Hepatocyte (in vitro differentiated cells): ENCODE data around the gene EFNB3. TPM values are rescaled to one million over a fixed set of nuclear protein-coding genes. Genes with fewer than 3 reads are reported as not detected.

ENCODE experiments used
- DNase-seq: peaks from one replicate; pipeline ENCODE4 v3.0.0-alpha.2; 2016; ENCODE audit warnings: low spot score
- H2AFZ ChIP-seq: fragments of 200-600 bp; sonication (generic); 2 replicates; pipeline ENCODE4 v1.6.0; 2016; ENCODE audit warnings: antibody characterized with exemption, mild to moderate bottlenecking
- H3K27ac ChIP-seq: fragments of 200-600 bp; sonication (generic); 2 replicates; pipeline ENCODE4 v1.5.1; 2016; ENCODE audit warnings: mild to moderate bottlenecking
- H3K27me3 ChIP-seq: fragments of 200-600 bp; sonication (generic); 2 replicates; pipeline ENCODE4 v1.6.1; 2016
- H3K36me3 ChIP-seq: fragments of 200-600 bp; sonication (generic); replicated peaks from 2 replicates; pipeline ENCODE4 v1.5.1; 2016; ENCODE audit warnings: low read depth; ENCODE audit not compliant: insufficient read depth
- H3K4me1 ChIP-seq: fragments of 200-600 bp; sonication (generic); 2 replicates; pipeline ENCODE4 v1.5.1; 2016; ENCODE audit warnings: mild to moderate bottlenecking, moderate library complexity; ENCODE audit not compliant: insufficient read depth
- H3K4me2 ChIP-seq: fragments of 200-600 bp; sonication (generic); 2 replicates; pipeline ENCODE4 v1.6.0; 2016
- H3K4me3 ChIP-seq: fragments of 200-600 bp; sonication (generic); 2 replicates; pipeline ENCODE4 v1.5.1; 2016; ENCODE audit warnings: mild to moderate bottlenecking
- H3K79me2 ChIP-seq: fragments of 200-600 bp; sonication (generic); 2 replicates; pipeline ENCODE4 v1.6.0; 2017; ENCODE audit warnings: mild to moderate bottlenecking
- H3K9me2 ChIP-seq: fragments of 200-600 bp; sonication (generic); replicated peaks from 2 replicates; pipeline ENCODE4 v1.6.0; 2017; ENCODE audit warnings: mild to moderate bottlenecking; ENCODE audit not compliant: insufficient read depth
- H3K9me3 ChIP-seq: fragments of 200-600 bp; sonication (generic); 2 replicates; pipeline ENCODE4 v1.5.1; 2016; ENCODE audit warnings: low read depth, mild to moderate bottlenecking
- H4K20me1 ChIP-seq: fragments of 200-600 bp; sonication (generic); 2 replicates; pipeline ENCODE4 v1.6.0; 2016; ENCODE audit warnings: mild to moderate bottlenecking; ENCODE audit not compliant: insufficient read depth, poor library complexity, severe bottlenecking
- EZH2 ChIP-seq: fragments of 200-600 bp; sonication (generic); IDR thresholded peaks from 2 replicates; pipeline ENCODE4 v1.6.1; 2016; ENCODE audit warnings: antibody characterized with exemption, mild to moderate bottlenecking, borderline replicate concordance
- EZH2phosphoT487 ChIP-seq: fragments of 200-600 bp; sonication (generic); IDR thresholded peaks from one replicate; pipeline ENCODE4 v1.6.1; 2018; ENCODE audit warnings: antibody characterized with exemption, mild to moderate bottlenecking, low read depth, moderate library complexity; ENCODE audit not compliant: unreplicated experiment, severe bottlenecking
- WGBS: methylation state at CpG from one replicate; pipeline ENCODE4 v1.1.6; 2016; ENCODE audit warnings: low lambda C conversion rate; ENCODE audit errors: missing lambda C conversion rate; 5-methylcytosine and 5-hydroxymethylcytosine counted together
- polyA plus RNA-seq: library from polyadenylated mRNA; unstranded; fragments of >200 nt; fragmentation: Nextera tagmentation; extraction: Ambion mirVana; gene quantifications from 2 replicates; pipeline ENCODE4 v1.2.1, GENCODE V29; 2016
- total RNA-seq: library from RNA; depleted of rRNA; stranded (reverse); fragments of >200 nt; gene quantifications from 2 replicates; pipeline ENCODE4 v1.2.3, GENCODE V29; 2014
- TF ChIP-seq, protein P1 (sequence below): fragments of 200-600 bp; sonication (generic); IDR thresholded peaks from 2 replicates; pipeline ENCODE4 v1.5.1; 2016; ENCODE audit warnings: antibody characterized with exemption, mild to moderate bottlenecking; ENCODE audit not compliant: poor library complexity

Gene EFNB3
- total and polyA plus RNA-seq, 2 experiments from 2014 or later = 8.6 to 10.6 TPM

DNA sequence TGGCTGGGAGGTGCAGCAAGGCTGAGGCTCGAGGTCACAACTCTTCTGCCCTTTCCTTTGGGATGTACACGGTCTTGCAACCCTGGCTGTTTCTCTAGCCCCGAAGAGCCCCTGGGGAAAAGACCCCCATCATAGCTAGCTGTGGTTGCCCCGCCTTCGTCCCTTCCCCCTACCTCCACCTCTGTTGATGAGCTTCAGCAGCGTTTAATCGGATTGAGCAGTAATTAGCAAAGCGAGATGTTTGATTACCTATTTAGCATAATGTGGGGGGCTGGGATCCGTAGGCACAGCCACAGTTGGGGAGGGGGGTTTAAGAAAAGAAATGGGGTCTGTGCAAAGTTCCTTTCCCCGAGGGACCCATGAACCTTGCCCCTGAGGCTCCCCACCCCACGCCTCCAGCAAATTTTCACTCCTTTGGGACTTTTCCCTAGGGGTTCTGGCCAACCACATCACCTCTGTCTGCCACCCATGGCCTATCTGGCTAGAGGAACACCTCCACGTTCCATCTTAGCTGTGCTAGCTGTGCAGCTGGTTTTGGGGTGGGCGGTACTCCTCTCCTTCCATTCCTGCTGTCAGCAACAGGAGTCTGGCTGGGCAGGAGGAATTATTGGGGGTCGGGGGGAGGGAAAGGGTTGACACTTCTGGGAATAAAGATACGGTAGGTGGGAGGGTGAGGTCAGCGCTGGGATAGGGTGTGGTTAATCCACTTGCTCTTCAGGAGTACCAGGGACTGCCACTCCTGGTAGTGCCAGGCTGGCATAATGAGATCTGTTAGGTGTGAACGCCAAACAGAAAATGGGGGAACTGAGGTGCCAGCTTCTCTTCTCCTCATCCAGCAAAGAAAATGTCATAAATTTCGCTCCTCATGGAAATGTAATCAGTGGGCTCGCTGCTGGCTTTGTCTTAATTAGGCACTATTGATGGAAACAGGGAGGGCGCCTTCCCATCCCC, 11.2 kb downstream of the EFNB3 start:
- H3K27me3 ChIP-seq = peaks cover 25% of the 10 kb centered on the region

DNA sequence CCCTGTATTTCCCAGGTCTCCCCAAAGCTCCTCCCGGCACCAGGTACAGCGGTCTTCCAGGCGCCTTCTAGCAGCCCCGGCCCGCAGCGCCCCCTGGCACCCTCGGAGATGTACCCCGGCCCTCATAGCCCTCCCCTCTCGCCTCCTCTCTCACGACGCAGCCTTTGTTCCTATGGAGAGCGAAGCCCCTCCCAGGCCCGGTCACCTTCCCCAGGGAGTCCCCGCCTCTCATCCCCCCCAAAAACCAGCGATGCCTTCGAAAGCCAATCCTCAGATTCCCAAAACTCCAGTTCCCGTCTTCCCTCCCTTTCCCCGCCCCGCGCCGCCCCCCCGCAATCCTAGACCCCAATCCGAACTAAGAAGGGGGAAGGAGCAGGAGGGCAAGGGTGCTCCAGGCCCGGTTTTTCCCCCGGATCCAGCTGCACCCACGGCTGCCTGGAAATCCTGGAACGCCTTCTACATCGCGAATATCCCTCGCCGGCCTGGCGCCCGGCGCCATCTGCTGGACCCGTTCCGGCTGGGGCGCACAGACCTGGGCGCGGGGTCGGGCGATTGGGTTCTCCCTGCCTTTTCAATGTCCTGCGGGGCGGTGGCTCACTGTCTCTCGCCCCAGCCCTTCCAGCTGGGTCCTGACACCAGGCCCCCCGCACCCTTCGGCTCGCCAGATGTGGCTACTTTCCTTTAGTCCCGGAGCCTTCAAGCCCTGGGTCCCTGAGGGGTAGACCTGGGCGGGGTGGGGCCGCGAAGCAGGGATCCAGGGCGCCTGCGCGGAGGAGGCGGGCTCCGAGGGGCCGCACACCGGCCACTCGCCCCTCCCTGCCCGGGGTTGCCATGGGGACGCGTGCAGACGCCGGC, 12.1 kb downstream of the EFNB3 start, which contains the start of gene DNAH2:
Gene DNAH2, plus strand, starts transcription at position 844 of the 855 bp plus-strand sequence. CDS start 1,991 bp downstream, outside the sequence.
- peak within 1 kb of the TSS; percentile 93 for H2AFZ ChIP-seq
- peak; percentile 95 for DNase-seq
- peak within 1 kb of the TSS; percentile 79 for H3K27ac ChIP-seq
- under 1% methylated on average over 44 of the region's 64 CpGs for WGBS
- TF ChIP-seq EZH2 (no peak), EZH2phosphoT487 (no peak)
- TF ChIP-seq, protein P1, sequence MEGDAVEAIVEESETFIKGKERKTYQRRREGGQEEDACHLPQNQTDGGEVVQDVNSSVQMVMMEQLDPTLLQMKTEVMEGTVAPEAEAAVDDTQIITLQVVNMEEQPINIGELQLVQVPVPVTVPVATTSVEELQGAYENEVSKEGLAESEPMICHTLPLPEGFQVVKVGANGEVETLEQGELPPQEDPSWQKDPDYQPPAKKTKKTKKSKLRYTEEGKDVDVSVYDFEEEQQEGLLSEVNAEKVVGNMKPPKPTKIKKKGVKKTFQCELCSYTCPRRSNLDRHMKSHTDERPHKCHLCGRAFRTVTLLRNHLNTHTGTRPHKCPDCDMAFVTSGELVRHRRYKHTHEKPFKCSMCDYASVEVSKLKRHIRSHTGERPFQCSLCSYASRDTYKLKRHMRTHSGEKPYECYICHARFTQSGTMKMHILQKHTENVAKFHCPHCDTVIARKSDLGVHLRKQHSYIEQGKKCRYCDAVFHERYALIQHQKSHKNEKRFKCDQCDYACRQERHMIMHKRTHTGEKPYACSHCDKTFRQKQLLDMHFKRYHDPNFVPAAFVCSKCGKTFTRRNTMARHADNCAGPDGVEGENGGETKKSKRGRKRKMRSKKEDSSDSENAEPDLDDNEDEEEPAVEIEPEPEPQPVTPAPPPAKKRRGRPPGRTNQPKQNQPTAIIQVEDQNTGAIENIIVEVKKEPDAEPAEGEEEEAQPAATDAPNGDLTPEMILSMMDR = peak; percentile 55
- H3K4me3 ChIP-seq = peak within 1 kb of the TSS; percentile 93
- H3K4me2 ChIP-seq = peak within 1 kb of the TSS; percentile 83
- H3K36me3 ChIP-seq = no peaks in the 10 kb centered on the region
- no peaks in the 10 kb centered on the region for H3K9me3 ChIP-seq
- H4K20me1 ChIP-seq = no peaks in the 10 kb centered on the region
- H3K4me1 ChIP-seq = peaks cover 9% of the 10 kb centered on the region
- no peaks in the 10 kb centered on the region for H3K9me2 ChIP-seq
- H3K79me2 ChIP-seq = no peaks in the 10 kb centered on the region
- peaks cover 17% of the 10 kb centered on the region for H3K27me3 ChIP-seq

More for the DNA sequence above, 11.2 kb downstream of the EFNB3 start:
- DNase-seq = peak; percentile 6
- no peaks in the 10 kb centered on the region for H3K9me2 ChIP-seq
- TF ChIP-seq EZH2phosphoT487 (no peak), EZH2 (no peak)
- TF ChIP-seq, protein P1 = no peak
- H3K79me2 ChIP-seq = no peaks in the 10 kb centered on the region
- H3K4me1 ChIP-seq = peaks cover 9% of the 10 kb centered on the region
- H3K36me3 ChIP-seq = no peaks in the 10 kb centered on the region
- peak overlapping the region; percentile 93 for H2AFZ ChIP-seq
- WGBS = 49% methylated on average over 20 of the region's 20 CpGs
- H3K4me3 ChIP-seq = peak overlapping the region; percentile 47
- H3K27ac ChIP-seq = peak overlapping the region; percentile 66
- no peaks in the 10 kb centered on the region for H4K20me1 ChIP-seq
- peak overlapping the region; percentile 83 for H3K4me2 ChIP-seq
- H3K9me3 ChIP-seq = no peaks in the 10 kb centered on the region

DNA sequence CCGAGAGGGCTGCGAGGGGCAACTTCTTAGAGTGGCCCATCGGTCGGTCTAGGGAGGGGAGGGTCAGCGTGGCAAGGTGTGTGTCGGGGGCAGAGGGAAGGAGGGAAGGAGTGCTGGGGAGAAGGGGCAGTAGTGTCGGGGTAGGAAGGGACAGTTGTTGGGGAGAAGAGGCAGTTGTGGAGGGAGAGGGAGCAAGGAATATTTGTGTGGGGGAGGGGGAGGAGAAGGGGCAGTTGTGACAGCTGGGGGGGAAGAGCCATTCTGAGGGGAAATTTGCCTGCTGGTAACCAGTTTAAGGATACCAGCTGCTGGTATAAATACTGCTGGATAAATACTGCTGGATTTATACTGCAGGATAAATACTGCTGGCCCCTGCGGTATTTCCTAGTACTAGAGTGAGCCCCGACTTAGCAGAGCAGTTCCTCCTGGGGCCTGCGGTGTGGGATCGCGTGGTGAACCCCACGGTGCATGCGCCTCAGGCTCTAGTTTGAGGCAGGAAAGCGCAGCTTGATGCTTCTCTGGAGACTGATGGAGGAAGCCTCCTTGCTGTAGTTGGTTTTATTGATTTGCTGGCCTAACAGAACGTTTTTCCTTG, 12.9 kb downstream of the EFNB3 start:
- Histone ChIP-seq H2AFZ (peak overlapping the region; percentile 93), H3K4me3 (peak overlapping the region; percentile 93), H3K4me1 (peaks cover 9% of the 10 kb centered on the region), H3K4me2 (peak overlapping the region; percentile 83), H3K27ac (no peak overlapping the region), H3K36me3 (no peaks in the 10 kb centered on the region), H3K79me2 (no peaks in the 10 kb centered on the region), H3K9me2 (no peaks in the 10 kb centered on the region), H4K20me1 (no peaks in the 10 kb centered on the region), H3K27me3 (peaks cover 14% of the 10 kb centered on the region), H3K9me3 (no peaks in the 10 kb centered on the region)
- no peak for TF ChIP-seq EZH2phosphoT487
- DNase-seq = no peak
- 10% methylated on average over 14 of the region's 16 CpGs for WGBS
